IPS DF 4.7 (cell line): ENCODE measurements around the gene F13B.
"Not testable (repeated sequence)": the region's sequence is repeated elsewhere in the genome, so short reads cannot be mapped to it uniquely, and the experiment has no call there.

Experiments
- DNase-seq: peaks from one replicate; pipeline ENCODE4 v3.0.0-alpha.2; 2013; ENCODE audit warnings: low spot score; ENCODE audit errors: extremely low read depth

Gene F13B

GRCh38 chr1:197049100-197049499, 18.0 kb downstream of the F13B start:
- DNase-seq = no peak

GRCh38 chr1:197042676-197043341, 24.3 kb downstream of the F13B start:
- no peak for DNase-seq

- DNase-seq = no peak
These were observed 25.3 kb downstream of the F13B start for GRCh38 chr1:197041486-197042353.

- no peak for DNase-seq
These were observed 30.2 kb downstream of the F13B start for GRCh38 chr1:197036861-197037260.

GRCh38 chr1:197034631-197035339, 32.3 kb downstream of the F13B start:
- not testable (repeated sequence) for DNase-seq

GRCh38 chr1:197029749-197030148, 37.3 kb downstream of the F13B start:
- DNase-seq = no peak

GRCh38 chr1:197027359-197027758, 39.7 kb downstream of the F13B start:
- DNase-seq = no peak

GRCh38 chr1:197024460-197024859, 42.6 kb downstream of the F13B start:
- DNase-seq = no peak

GRCh38 chr1:197021716-197022115, 45.3 kb downstream of the F13B start:
- DNase-seq = peak; percentile 9

GRCh38 chr1:197017558-197018146, 49.4 kb downstream of the F13B start:
- DNase-seq = no peak

GRCh38 chr1:197016751-197017150, 50.3 kb downstream of the F13B start:
- no peak for DNase-seq

- no peak for DNase-seq
These were observed 53.8 kb downstream of the F13B start for GRCh38 chr1:197013234-197013633.

GRCh38 chr1:197011614-197012013, 55.4 kb downstream of the F13B start:
- DNase-seq = no peak

- no peak for DNase-seq
These were observed 58.2 kb downstream of the F13B start for GRCh38 chr1:197008861-197009260.

GRCh38 chr1:197003132-197003531, 63.9 kb downstream of the F13B start:
- DNase-seq = no peak

- no peak for DNase-seq
These were observed 65.2 kb downstream of the F13B start for GRCh38 chr1:197001828-197002227.

GRCh38 chr1:196997423-196997822, 69.6 kb downstream of the F13B start:
- no peak for DNase-seq

- DNase-seq = no peak
These were observed 73.1 kb downstream of the F13B start for GRCh38 chr1:196993916-196994315.

GRCh38 chr1:196991919-196992651, 75.0 kb downstream of the F13B start:
- peak; percentile 58 for DNase-seq
